Upper lobe of left lung (tissue), 4 donors: Measurements from ENCODE around the gene TMEM117.

ENCODE experiments used
- EP300 ChIP-seq, 4 donors: sonication (generic); formaldehyde crosslinking; IDR thresholded peaks; one replicate each; pipeline ENCODE4 v1.5.1; 2017; ENCODE audit warnings: antibody characterized with exemption in 4 of 4, control low read depth in 2 of 4
- POLR2A ChIP-seq, 4 donors: fragments of 450-650 bp; IDR thresholded peaks; one replicate each; pipeline ENCODE4 v1.5.1; 2016 to 2017; ENCODE audit warnings: antibody characterized with exemption in 4 of 4, mild to moderate bottlenecking in 2 of 4
- POLR2AphosphoS5 ChIP-seq, 2 donors: sonication (generic); formaldehyde crosslinking; IDR thresholded peaks; one replicate each; pipeline ENCODE4 v1.5.1; 2017; ENCODE audit warnings: antibody characterized with exemption in 2 of 2
- TF ChIP-seq, protein P1 (sequence below), 6 experiments: fragments of 450-650 bp in 4 of 6; fragments of 200-600 bp in 2 of 6; sonication (generic) in 2 of 6; IDR thresholded peaks; one replicate each; pipeline ENCODE4 v1.5.1; 2016 to 2019; ENCODE audit warnings: antibody characterized with exemption in 6 of 6

DNA sequence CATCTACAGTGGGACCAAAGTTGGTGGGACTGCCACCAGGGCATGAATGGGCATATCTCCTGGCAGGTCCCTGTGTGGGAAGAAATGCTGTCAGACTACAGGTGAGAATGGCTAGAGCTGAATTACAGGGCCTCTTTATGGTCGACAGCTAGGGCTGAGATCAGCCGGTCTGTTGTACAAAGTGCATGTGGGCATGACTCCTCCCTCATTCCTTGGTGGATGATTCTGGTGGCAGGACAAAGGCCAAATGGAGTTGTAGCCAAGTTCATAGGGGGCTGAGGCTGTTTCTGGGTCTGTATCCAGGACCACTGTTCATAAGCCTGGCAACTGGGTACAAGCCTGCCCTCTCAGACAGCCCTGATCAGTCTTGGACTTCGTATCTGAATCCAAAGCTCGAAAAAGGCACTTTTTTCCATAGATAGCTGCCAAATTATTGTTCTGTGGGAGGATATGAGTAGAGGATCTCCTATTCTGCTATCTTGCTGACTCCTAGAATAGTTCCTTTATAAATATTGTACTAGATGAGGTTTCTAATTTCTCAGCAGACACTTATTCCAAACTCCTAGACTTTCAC, 460.8 kb downstream of the TMEM117 start:
- TF ChIP-seq, protein P1, sequence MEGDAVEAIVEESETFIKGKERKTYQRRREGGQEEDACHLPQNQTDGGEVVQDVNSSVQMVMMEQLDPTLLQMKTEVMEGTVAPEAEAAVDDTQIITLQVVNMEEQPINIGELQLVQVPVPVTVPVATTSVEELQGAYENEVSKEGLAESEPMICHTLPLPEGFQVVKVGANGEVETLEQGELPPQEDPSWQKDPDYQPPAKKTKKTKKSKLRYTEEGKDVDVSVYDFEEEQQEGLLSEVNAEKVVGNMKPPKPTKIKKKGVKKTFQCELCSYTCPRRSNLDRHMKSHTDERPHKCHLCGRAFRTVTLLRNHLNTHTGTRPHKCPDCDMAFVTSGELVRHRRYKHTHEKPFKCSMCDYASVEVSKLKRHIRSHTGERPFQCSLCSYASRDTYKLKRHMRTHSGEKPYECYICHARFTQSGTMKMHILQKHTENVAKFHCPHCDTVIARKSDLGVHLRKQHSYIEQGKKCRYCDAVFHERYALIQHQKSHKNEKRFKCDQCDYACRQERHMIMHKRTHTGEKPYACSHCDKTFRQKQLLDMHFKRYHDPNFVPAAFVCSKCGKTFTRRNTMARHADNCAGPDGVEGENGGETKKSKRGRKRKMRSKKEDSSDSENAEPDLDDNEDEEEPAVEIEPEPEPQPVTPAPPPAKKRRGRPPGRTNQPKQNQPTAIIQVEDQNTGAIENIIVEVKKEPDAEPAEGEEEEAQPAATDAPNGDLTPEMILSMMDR (IDR thresholded peaks at IDR 0.05) = no peak
- TF ChIP-seq EP300 (IDR thresholded peaks at IDR 0.05) = no peak
- no peak for TF ChIP-seq POLR2A (IDR thresholded peaks at IDR 0.05)
- TF ChIP-seq POLR2AphosphoS5 (IDR thresholded peaks at IDR 0.05) = no peak
